ENCODE measurements around the gene AP3S1.
"Not testable (repeated sequence)": the region's sequence is repeated elsewhere in the genome, so short reads cannot be mapped to it uniquely, and the experiment has no call there.

Gene AP3S1

GRCh38 chr5:115841382-115842088, at the start of gene AP3S1, which contains the start of gene ATG12:
TSS of gene AP3S1 (plus strand) at chr5:115841935. CDS start at chr5:115842038, 103 bp downstream.
TSS of gene ATG12 (minus strand) at chr5:115841565. CDS start at chr5:115841552, 13 bp downstream.
- peak; percentile 96 for DNase-seq

GRCh38 chr5:115795700-115796099, 46.0 kb upstream of the AP3S1 start:
- DNase-seq = no peak

DNA sequence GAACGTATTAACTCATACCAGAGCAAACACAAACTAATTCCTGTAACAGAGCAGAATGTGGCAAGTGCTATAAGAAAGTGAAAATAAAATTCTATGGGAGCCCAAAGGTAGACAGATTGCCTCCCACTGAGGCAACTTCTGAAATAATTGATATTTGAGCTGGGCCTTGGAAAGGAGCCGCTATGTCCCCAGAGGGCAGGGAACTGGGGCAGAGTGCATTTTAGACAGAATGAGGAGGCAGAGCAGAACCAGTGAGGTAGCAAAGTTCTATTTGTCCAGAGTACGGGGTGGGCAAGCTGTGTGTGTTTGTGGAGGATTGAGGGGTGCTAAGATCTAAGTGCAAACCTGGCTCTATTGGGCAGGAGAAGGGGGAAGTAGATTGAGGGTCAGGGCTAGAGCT, 45.1 kb upstream of the AP3S1 start:
- DNase-seq = no peak

- no peak for DNase-seq
Observed at GRCh38 chr5:115798252-115798651, 43.5 kb upstream of the AP3S1 start.

DNA sequence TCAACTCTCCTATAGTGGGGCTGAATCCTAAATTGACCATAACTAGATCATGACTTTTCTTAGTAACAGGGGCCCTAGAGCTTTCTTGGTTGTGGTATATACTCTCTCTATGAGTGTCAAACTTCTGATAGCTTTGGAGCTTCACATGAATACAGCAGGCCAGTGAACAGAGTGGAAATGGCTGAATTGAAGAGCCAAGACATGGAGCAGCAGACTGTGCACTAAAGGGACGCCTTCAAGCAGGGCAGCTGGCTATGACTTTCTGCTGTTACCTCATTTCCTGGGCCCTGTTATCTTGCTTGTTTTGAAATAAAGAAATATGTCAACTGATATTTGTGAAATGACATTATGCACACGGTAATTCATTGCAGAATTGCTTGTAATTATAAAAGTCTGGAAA, 41.6 kb upstream of the AP3S1 start:
- no peak for DNase-seq

DNA sequence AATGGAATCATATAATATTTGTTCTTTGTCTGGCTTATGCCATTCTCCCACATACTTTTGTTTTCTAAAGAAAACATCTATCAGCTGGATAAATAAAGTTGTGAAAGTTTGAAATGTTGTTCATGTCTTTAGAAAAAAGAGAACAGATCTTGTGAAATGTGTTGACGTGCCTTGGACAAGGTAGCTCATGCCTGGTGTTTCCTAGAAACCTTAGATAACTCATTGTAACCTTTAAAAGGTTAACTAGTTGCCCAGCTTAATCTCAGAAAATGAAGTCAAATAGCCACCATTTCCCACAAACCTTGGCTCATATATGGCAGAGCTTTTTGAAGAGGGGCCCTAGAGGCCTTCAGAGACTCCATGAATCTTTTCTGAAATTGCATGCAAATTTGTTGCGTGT, 40.6 kb upstream of the AP3S1 start:
- DNase-seq = no peak

- no peak for DNase-seq
Observed at GRCh38 chr5:115801984-115802383, 39.8 kb upstream of the AP3S1 start.

DNA sequence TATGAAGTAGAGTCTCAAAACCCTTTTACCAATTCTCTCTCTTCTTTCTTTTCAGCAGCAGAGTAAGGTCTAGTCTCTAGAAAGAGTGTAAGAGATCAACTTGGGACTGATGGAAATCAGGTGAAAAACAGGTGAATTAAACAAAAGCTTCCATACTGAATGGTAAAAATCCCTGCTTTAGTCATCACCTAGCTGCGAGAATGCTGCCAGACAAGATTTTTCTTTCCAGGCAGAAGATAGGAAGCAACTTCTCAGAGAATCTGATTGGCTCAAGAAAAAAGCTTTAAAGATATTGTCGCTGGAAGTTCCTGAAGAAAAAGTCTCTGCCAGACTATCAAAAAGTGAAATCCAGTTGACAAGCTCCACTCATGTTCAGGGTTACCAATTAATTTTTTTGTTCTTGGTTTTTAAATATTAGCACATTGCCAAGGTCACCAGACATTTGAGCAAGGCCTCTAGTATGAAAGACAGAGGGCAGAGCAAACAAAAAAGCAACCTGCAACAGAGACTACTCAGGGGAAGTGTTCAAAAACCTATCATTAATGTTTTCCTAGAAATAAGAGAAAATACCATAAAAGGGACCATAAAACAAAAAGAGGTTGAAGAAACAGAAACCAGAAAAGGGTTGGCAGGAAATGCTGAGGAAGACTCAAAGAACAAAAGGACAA, 34.6 kb upstream of the AP3S1 start:
- no peak for DNase-seq

GRCh38 chr5:115807654-115808052, 34.1 kb upstream of the AP3S1 start:
- DNase-seq = no peak

GRCh38 chr5:115808066-115808465, 33.7 kb upstream of the AP3S1 start:
- DNase-seq = not testable (repeated sequence)

GRCh38 chr5:115809946-115810345, 31.8 kb upstream of the AP3S1 start:
- no peak for DNase-seq

- no peak for DNase-seq
Observed at GRCh38 chr5:115810761-115811160, 31.0 kb upstream of the AP3S1 start.

- DNase-seq = no peak
Observed at GRCh38 chr5:115811406-115811805, 30.3 kb upstream of the AP3S1 start.

DNA sequence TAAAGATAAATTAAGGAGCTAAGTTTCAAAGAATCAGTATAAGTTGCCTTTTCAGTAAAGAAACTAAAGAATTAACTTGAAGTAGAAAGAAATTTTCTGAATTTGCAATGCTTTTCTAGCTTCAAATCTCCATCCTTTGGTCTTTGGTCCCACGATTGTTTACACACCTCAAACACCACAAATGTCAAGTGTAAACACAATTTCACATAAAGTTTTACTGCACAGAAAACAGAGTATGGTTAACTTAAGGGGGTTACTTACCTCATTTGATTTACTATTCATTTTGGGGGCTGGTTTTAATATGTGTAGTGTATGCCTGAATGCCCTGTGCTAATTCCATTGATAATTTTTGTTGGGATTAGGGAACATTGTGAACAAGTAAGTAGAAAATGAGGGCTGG, 29.4 kb upstream of the AP3S1 start:
- no peak for DNase-seq

DNA sequence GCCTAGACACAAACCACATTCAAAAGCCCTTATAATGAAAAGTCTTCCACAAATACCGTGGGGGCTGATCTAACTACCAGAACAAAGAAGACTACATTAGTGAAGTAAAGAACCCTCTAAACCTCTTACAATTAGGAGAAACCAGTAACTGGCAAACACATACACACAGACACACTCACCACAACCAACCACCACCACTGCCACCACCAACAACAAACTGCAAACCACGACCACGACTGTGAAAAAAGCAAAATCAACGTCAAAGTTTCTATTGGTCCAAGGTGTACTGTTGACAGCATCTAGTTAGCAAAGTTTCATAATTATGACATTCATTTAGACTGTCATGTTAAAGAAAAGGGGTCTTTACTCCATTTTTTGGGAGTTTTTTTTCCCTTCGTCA, 28.0 kb upstream of the AP3S1 start:
- DNase-seq = no peak

- no peak for DNase-seq
Observed at GRCh38 chr5:115815006-115815692, 26.6 kb upstream of the AP3S1 start.

GRCh38 chr5:115815693-115816225, 26.0 kb upstream of the AP3S1 start:
- DNase-seq = no peak

DNA sequence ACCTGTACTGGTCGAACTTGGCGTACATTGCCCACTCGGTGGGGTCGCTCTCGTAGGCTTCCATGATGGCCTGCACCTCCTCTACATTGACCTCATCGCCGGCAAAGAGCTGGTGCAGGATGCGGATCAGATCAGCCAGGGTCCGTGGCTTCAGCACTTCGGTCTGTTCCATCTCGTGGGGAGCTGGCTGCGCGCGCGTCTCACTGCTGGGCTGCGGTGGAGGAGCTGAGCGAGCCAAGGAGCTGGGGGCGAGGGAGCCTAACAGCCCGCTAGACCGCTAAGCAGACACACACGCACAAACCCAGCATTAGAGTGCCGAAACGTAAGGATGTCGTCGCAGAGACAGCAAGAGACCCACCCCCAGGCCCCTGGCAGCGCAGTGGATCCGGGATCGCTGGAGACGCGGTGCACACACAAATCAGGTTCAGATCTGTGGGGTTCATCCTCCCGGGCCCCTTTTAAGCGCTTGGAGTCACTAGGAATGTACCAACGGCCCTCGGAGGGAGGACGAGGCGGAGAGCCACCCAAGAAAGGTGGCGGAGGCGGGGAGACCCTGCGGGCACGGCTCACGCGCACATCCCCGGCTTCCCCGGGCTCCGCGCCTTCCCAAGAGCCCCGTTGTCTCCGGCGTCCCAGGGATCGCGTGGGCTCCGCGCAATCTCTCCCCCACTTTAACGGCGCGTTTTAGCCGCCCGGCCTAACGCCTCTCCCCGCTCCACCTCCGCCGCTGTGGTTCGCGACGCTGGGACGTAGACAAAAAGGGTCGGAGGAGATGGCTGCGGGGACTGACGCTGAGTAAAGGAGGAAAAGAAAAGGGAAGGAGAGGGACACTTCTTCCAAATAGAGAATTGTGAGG, 25.3 kb upstream of the AP3S1 start, which contains the start of gene CDO1:
CDO1 (minus strand) TSS at position 434 of the 856 bp plus-strand sequence; CDS start at position 172, 262 bp downstream.
- DNase-seq = peak; percentile 67

GRCh38 chr5:115817386-115817785, 24.3 kb upstream of the AP3S1 start:
- DNase-seq = no peak

- DNase-seq = no peak
Observed at GRCh38 chr5:115818821-115819220, 22.9 kb upstream of the AP3S1 start.

- no peak for DNase-seq
Observed at GRCh38 chr5:115820846-115821245, 20.9 kb upstream of the AP3S1 start.

- DNase-seq = not testable (repeated sequence)
Observed at GRCh38 chr5:115824983-115825382, 16.8 kb upstream of the AP3S1 start.

GRCh38 chr5:115825948-115826347, 15.8 kb upstream of the AP3S1 start:
- no peak for DNase-seq
